AG09319 (cell line): Measurements from ENCODE around the gene HDHD2.

Experiments used
- DNase-seq: peaks from one replicate; pipeline ENCODE4 v3.0.0-alpha.2; 2010; ENCODE audit warnings: low read depth; ENCODE audit errors: extremely low read depth
- CTCF ChIP-seq: IDR thresholded peaks from 2 replicates; pipeline ENCODE4 v1.5.1; 2011; ENCODE audit warnings: low read depth, mild to moderate bottlenecking, inconsistent platforms, low read length, moderate library complexity

The HDHD2 gene

GRCh38 chr18:47081578-47081977, 68.7 kb downstream of the HDHD2 start:
- TF ChIP-seq CTCF, result no peak
- no peak for DNase-seq

- DNase-seq, result no peak
- no peak for TF ChIP-seq CTCF
Observed at GRCh38 chr18:47080872-47081271, 69.4 kb downstream of the HDHD2 start.

- TF ChIP-seq CTCF, result no peak
- no peak for DNase-seq
Observed at GRCh38 chr18:47077111-47077510, 73.2 kb downstream of the HDHD2 start.

- DNase-seq, result no peak
- no peak for TF ChIP-seq CTCF
Observed at GRCh38 chr18:47075098-47075883, 75.0 kb downstream of the HDHD2 start.

GRCh38 chr18:47067648-47068047, 82.7 kb downstream of the HDHD2 start:
- TF ChIP-seq CTCF, result no peak
- no peak for DNase-seq

- no peak for TF ChIP-seq CTCF
- DNase-seq, result no peak
Observed at GRCh38 chr18:47063096-47063495, 87.2 kb downstream of the HDHD2 start.

- DNase-seq, result no peak
- TF ChIP-seq CTCF, result no peak
Observed at GRCh38 chr18:47062471-47062870, 87.8 kb downstream of the HDHD2 start.
